ENCODE results near the gene TEX12.

Gene TEX12

GRCh38 chr11:112162761-112163546 lies 4.2 kb upstream of the TEX12 start:
- Histone ChIP-seq H3K36me3 (ENCODE audit: insufficient read depth) (no peaks in the 10 kb centered on the region), H3K79me2 (ENCODE audit: insufficient read depth, low read depth) (no peaks in the 10 kb centered on the region), H3K4me2 (no peak overlapping the region), H2AFZ (ENCODE audit: low read depth) (no peak overlapping the region), H3K9ac (no peak overlapping the region), H3K27me3 (ENCODE audit: insufficient read depth, low read depth) (no peaks in the 10 kb centered on the region), H3K27ac (no peak overlapping the region), H4K20me1 (ENCODE audit: insufficient read depth) (no peaks in the 10 kb centered on the region), H3K4me1 (ENCODE audit: low read depth, poor library complexity, severe bottlenecking) (peaks cover 4% of the 10 kb centered on the region), H3K4me3 (IDR thresholded peaks at IDR 0.05; ENCODE audit: insufficient read depth, low read depth, low read length) (no peak overlapping the region)
- TF ChIP-seq CTCF (conservative IDR thresholded peaks at IDR 0.05; ENCODE audit: low read depth, low read length): no peak

GRCh38 chr11:112163875-112164685 lies 3.1 kb upstream of the TEX12 start, which contains the start of gene IL18:
Gene IL18, minus strand, starts transcription at chr11:112164094. Its CDS starts 9,041 bp downstream, at chr11:112155053.
- Histone ChIP-seq H3K27me3 (ENCODE audit: insufficient read depth, low read depth) (no peaks in the 10 kb centered on the region), H3K4me1 (ENCODE audit: low read depth, poor library complexity, severe bottlenecking) (peaks cover 2% of the 10 kb centered on the region), H3K36me3 (ENCODE audit: insufficient read depth) (no peaks in the 10 kb centered on the region), H4K20me1 (ENCODE audit: insufficient read depth) (no peaks in the 10 kb centered on the region), H3K4me3 (IDR thresholded peaks at IDR 0.05; ENCODE audit: insufficient read depth, low read depth, low read length) (no peak within 1 kb of the TSS), H3K27ac (no peak within 1 kb of the TSS), H3K4me2 (no peak within 1 kb of the TSS), H3K9ac (no peak within 1 kb of the TSS), H3K79me2 (ENCODE audit: insufficient read depth, low read depth) (no peaks in the 10 kb centered on the region), H2AFZ (ENCODE audit: low read depth) (no peak within 1 kb of the TSS)
- TF ChIP-seq CTCF (conservative IDR thresholded peaks at IDR 0.05; ENCODE audit: low read depth, low read length): no peak

GRCh38 chr11:112165049-112165448 lies 2.1 kb upstream of the TEX12 start:
- Histone ChIP-seq H3K4me3 (IDR thresholded peaks at IDR 0.05; ENCODE audit: insufficient read depth, low read depth, low read length) (no peak overlapping the region), H2AFZ (ENCODE audit: low read depth) (no peak overlapping the region), H3K36me3 (ENCODE audit: insufficient read depth) (no peaks in the 10 kb centered on the region), H3K4me2 (no peak overlapping the region), H3K27ac (no peak overlapping the region), H3K79me2 (ENCODE audit: insufficient read depth, low read depth) (no peaks in the 10 kb centered on the region), H3K27me3 (ENCODE audit: insufficient read depth, low read depth) (no peaks in the 10 kb centered on the region), H4K20me1 (ENCODE audit: insufficient read depth) (no peaks in the 10 kb centered on the region), H3K4me1 (ENCODE audit: low read depth, poor library complexity, severe bottlenecking) (no peaks in the 10 kb centered on the region), H3K9ac (no peak overlapping the region)
- no peak for TF ChIP-seq CTCF (conservative IDR thresholded peaks at IDR 0.05; ENCODE audit: low read depth, low read length)

GRCh38 chr11:112166562-112166961 lies 610 bp upstream of the TEX12 start:
- H3K4me2 ChIP-seq: no peak overlapping the region
- no peaks in the 10 kb centered on the region for H3K4me1 ChIP-seq (ENCODE audit: low read depth, poor library complexity, severe bottlenecking)
- H3K27ac ChIP-seq: no peak overlapping the region
- no peaks in the 10 kb centered on the region for H3K36me3 ChIP-seq (ENCODE audit: insufficient read depth)
- no peaks in the 10 kb centered on the region for H4K20me1 ChIP-seq (ENCODE audit: insufficient read depth)
- H3K79me2 ChIP-seq (ENCODE audit: insufficient read depth, low read depth): no peaks in the 10 kb centered on the region
- no peak for TF ChIP-seq CTCF (conservative IDR thresholded peaks at IDR 0.05; ENCODE audit: low read depth, low read length)
- no peaks in the 10 kb centered on the region for H3K27me3 ChIP-seq (ENCODE audit: insufficient read depth, low read depth)
- no peak overlapping the region for H2AFZ ChIP-seq (ENCODE audit: low read depth)
- H3K4me3 ChIP-seq (IDR thresholded peaks at IDR 0.05; ENCODE audit: insufficient read depth, low read depth, low read length): no peak overlapping the region
- no peak overlapping the region for H3K9ac ChIP-seq
